ENCODE measurements around the gene MACROD2. TPM values are rescaled to one million over a fixed set of nuclear protein-coding genes. Genes with fewer than 3 reads are reported as not detected.

The MACROD2 gene
- total RNA-seq, 4 donors from 2014 or later = 1.8 to 4.8 (median 2.9) TPM

DNA sequence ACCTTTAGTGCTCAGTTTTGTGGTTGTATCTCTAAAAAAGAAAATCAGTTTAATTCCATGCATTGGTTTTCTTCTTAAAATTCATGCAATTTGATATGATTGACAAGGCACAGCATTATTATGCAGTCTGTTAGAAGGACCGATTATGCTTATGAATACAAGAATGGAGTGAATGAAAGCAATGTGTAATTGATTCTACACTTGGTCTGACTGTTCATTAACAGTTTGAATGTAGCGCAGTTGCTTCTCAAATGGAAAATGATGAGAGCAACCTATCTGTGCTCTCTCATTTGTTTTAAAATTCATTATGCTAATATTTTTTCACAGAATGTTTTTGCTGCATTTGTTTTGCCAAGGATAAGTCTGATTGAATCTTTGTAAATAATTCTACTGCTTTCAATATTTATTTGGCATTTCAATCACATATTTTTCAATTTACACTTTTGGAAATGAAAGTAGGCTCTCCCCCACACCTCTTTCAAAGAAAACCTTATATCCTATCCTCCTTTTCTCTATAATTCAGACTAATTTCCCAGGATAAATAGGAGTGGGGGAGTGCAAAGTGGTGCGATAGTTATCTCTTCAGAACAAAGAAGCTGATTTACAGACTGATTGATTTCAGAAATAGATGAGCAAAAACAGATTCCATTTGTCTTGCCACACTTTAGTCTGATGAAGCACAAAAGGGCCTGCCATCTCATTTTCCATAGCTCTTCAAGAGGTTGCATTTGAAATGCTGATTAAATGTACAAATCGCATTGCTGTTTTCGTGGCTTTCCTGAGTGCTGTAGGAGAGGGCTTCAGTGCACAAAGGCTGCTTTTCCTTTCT lies 1227.4 kb downstream of the MACROD2 start:
- Histone ChIP-seq H3K27me3 (no peaks in the 10 kb centered on the region), H3K36me3 (no peaks in the 10 kb centered on the region), H3K27ac (no peak overlapping the region), H3K4me3 (no peak overlapping the region), H3K4me1 (peaks cover 0 to 9% (median 0%) of the 10 kb centered on the region in 3 donors), H3K9me3 (no peaks in the 10 kb centered on the region)
- DNase-seq = no peak
- intact Hi-C loops (cut with DNase I) = no loop called here
- TF ChIP-seq CTCF (IDR thresholded peaks at IDR 0.05) = no peak
- TF ChIP-seq POLR2A (IDR thresholded peaks at IDR 0.05) = no peak
- 87 to 90% methylated on average over 5 of the region's 5 CpGs for WGBS, 2 donors

- intact Hi-C loops (cut with DNase I) = no loop called here
- H3K9me3 ChIP-seq = no peaks in the 10 kb centered on the region
- no peaks in the 10 kb centered on the region for H3K27me3 ChIP-seq
- H3K36me3 ChIP-seq = no peaks in the 10 kb centered on the region
- no peak overlapping the region for H3K27ac ChIP-seq
- TF ChIP-seq CTCF (IDR thresholded peaks at IDR 0.05) (no peak), POLR2A (IDR thresholded peaks at IDR 0.05) (no peak)
- H3K4me1 ChIP-seq = peaks cover 0 to 9% (median 0%) of the 10 kb centered on the region in 3 donors
- DNase-seq = no peak
- WGBS, 2 donors = 71 to 81% methylated on average over 2 of the region's 2 CpGs
- no peak overlapping the region for H3K4me3 ChIP-seq
Measured at GRCh38 chr20:15224199-15224598, 1228.9 kb downstream of the MACROD2 start.

DNA sequence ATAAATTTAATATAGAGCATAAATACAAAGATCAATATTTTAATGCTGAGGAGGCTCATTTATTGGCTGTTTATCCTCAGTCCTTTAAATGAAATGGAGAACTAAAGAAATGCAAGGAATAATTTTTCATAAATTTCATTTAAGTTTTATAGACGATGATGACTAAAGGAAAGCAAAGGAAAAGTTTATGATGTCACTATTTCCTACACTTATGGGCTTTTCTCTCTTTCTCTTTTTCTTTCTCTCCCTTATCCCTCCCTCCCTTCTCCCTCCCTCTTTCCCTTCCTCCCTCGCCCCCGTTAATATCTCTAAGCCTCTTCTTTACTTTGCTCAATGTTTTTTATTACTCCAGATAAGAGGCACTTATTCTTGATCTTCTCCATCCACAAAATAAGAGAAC lies 1231.8 kb downstream of the MACROD2 start:
- WGBS, 2 donors = 81 to 82% methylated on average over 3 of the region's 3 CpGs
- H3K36me3 ChIP-seq = no peaks in the 10 kb centered on the region
- TF ChIP-seq CTCF (IDR thresholded peaks at IDR 0.05) = no peak
- no peak for TF ChIP-seq POLR2A (IDR thresholded peaks at IDR 0.05)
- intact Hi-C loops (cut with DNase I) = no loop called here
- no peaks in the 10 kb centered on the region for H3K9me3 ChIP-seq
- H3K4me3 ChIP-seq = no peak overlapping the region
- no peaks in the 10 kb centered on the region for H3K4me1 ChIP-seq
- DNase-seq = no peak
- no peak overlapping the region for H3K27ac ChIP-seq
- no peaks in the 10 kb centered on the region for H3K27me3 ChIP-seq

GRCh38 chr20:15232243-15232642 lies 1236.9 kb downstream of the MACROD2 start:
- WGBS, 2 donors = 64 to 74% methylated on average over 1 of the region's 1 CpG
- no peak for TF ChIP-seq POLR2A (IDR thresholded peaks at IDR 0.05)
- TF ChIP-seq CTCF (IDR thresholded peaks at IDR 0.05) = no peak
- no peak for DNase-seq
- Histone ChIP-seq H3K4me3 (no peak overlapping the region), H3K27me3 (no peaks in the 10 kb centered on the region), H3K36me3 (no peaks in the 10 kb centered on the region), H3K9me3 (no peaks in the 10 kb centered on the region), H3K4me1 (no peaks in the 10 kb centered on the region), H3K27ac (no peak overlapping the region)
- intact Hi-C loops (cut with DNase I) = no loop called here

GRCh38 chr20:15235471-15236198 lies 1240.3 kb downstream of the MACROD2 start:
- DNase-seq = no peak
- Histone ChIP-seq H3K4me1 (no peaks in the 10 kb centered on the region), H3K36me3 (no peaks in the 10 kb centered on the region), H3K9me3 (no peaks in the 10 kb centered on the region), H3K4me3 (no peak overlapping the region), H3K27ac (no peak overlapping the region), H3K27me3 (no peaks in the 10 kb centered on the region)
- WGBS, 2 donors = 79 to 89% methylated on average over 2 of the region's 2 CpGs
- TF ChIP-seq POLR2A (IDR thresholded peaks at IDR 0.05) = no peak
- intact Hi-C loops (cut with DNase I) = no loop called here
